ENCODE measurements around the gene ITPRIPL2.

Gene ITPRIPL2

DNA sequence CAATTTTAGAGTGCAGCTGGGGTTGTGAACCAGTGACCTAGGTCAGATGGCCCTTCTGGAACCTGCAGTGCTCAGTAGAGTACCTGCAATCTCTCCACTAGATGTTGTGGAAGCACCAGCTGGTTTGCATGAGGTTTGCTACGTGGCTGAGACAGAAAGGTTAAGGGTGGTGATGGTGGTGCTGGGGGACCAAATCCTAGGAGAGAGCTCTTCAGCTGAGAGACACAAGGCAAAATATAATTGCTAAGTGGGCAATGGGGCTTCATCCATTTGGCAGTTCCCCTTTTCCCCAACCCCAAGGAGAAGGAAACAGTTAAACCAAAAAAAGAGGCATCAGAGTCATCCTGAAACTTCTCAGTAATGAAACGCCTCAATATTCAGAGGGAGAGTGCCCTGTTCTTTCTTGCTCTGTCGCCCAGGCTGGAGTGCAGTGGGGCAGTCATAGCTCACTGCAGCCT, 13.9 kb downstream of the ITPRIPL2 start:
- H3K9me2 ChIP-seq (replicated peaks; ENCODE audit: low read depth, low read length): no peaks in the 10 kb centered on the region
- no peaks in the 10 kb centered on the region for H3K27me3 ChIP-seq (ENCODE audit: insufficient read depth, low read length, poor library complexity, severe bottlenecking)
- H3K9ac ChIP-seq (ENCODE audit: low read depth, low read length, poor library complexity, severe bottlenecking): no peak overlapping the region
- H3K4me1 ChIP-seq (ENCODE audit: insufficient read depth, low read length, poor library complexity, severe bottlenecking): peaks cover 13% of the 10 kb centered on the region
- TF ChIP-seq, protein P1, sequence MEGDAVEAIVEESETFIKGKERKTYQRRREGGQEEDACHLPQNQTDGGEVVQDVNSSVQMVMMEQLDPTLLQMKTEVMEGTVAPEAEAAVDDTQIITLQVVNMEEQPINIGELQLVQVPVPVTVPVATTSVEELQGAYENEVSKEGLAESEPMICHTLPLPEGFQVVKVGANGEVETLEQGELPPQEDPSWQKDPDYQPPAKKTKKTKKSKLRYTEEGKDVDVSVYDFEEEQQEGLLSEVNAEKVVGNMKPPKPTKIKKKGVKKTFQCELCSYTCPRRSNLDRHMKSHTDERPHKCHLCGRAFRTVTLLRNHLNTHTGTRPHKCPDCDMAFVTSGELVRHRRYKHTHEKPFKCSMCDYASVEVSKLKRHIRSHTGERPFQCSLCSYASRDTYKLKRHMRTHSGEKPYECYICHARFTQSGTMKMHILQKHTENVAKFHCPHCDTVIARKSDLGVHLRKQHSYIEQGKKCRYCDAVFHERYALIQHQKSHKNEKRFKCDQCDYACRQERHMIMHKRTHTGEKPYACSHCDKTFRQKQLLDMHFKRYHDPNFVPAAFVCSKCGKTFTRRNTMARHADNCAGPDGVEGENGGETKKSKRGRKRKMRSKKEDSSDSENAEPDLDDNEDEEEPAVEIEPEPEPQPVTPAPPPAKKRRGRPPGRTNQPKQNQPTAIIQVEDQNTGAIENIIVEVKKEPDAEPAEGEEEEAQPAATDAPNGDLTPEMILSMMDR (conservative IDR thresholded peaks at IDR 0.05; ENCODE audit: low read length): no peak
- TF ChIP-seq EZH2phosphoT487 (IDR thresholded peaks at IDR 0.05; ENCODE audit: borderline replicate concordance): no peak
- no peaks in the 10 kb centered on the region for H3K36me3 ChIP-seq (ENCODE audit: insufficient read depth, low read length)
- H3K4me3 ChIP-seq (ENCODE audit: low read length, poor library complexity, severe bottlenecking): no peak overlapping the region
- no peaks in the 10 kb centered on the region for H3F3A ChIP-seq (ENCODE audit: low read depth)
- H2AFZ ChIP-seq (ENCODE audit: low read length): no peak overlapping the region
- H3K9me3 ChIP-seq (ENCODE audit: insufficient read depth, low read depth, low read length): 0 out of 2 replicates have a peak, but pooled peaks cover 4% of the 10 kb centered on the region
- no peak overlapping the region for H3K4me2 ChIP-seq (ENCODE audit: low read depth, low read length, poor library complexity, severe bottlenecking)
- H4K20me1 ChIP-seq (ENCODE audit: insufficient read depth, low read length, poor library complexity, severe bottlenecking): no peaks in the 10 kb centered on the region
- H3K79me2 ChIP-seq (ENCODE audit: insufficient read depth, low read length): no peaks in the 10 kb centered on the region

DNA sequence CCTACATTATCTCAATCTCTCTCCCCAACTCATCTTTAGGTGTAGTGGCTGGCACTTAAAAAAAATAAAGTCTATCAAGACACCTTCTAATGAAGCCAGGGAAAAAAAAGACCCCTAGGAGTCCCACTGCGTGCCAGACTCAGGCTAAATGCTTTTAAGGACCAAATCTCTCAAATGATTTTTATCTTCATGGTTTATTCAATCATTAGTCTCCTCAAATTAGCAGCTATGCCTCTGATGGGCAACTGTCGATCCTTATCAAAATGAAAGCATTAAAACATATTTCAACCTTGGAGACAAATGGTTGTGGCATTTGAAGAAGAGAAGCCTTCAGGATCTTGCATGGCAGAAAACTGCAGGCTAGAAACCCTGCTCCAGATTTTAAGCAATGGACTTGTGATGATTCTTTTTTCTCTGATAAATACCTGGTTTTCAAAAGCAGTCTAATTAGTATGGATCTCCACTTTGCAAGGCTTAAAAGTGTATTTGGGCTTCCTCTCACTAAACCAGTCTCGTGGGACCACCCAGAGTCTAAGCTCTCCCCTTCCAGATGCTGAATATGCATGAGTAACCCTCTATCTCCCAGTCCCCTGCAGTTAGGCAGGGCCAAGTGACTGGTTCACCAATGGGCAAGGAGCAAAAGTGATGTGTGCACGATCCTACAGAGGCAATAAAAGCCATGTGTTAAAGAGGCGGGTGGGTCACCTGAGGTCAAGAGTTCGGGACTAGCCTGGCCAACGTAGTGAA, 14.9 kb downstream of the ITPRIPL2 start:
- Histone ChIP-seq H3K79me2 (ENCODE audit: insufficient read depth, low read length) (no peaks in the 10 kb centered on the region), H4K20me1 (ENCODE audit: insufficient read depth, low read length, poor library complexity, severe bottlenecking) (no peaks in the 10 kb centered on the region), H3K27me3 (ENCODE audit: insufficient read depth, low read length, poor library complexity, severe bottlenecking) (no peaks in the 10 kb centered on the region), H3K4me3 (ENCODE audit: low read length, poor library complexity, severe bottlenecking) (no peak overlapping the region), H3K4me2 (ENCODE audit: low read depth, low read length, poor library complexity, severe bottlenecking) (no peak overlapping the region), H3K4me1 (ENCODE audit: insufficient read depth, low read length, poor library complexity, severe bottlenecking) (peaks cover 13% of the 10 kb centered on the region), H3K9me2 (replicated peaks; ENCODE audit: low read depth, low read length) (no peaks in the 10 kb centered on the region), H3K36me3 (ENCODE audit: insufficient read depth, low read length) (no peaks in the 10 kb centered on the region), H3K9me3 (ENCODE audit: insufficient read depth, low read depth, low read length) (0 out of 2 replicates have a peak, but pooled peaks cover 4% of the 10 kb centered on the region), H3F3A (ENCODE audit: low read depth) (no peaks in the 10 kb centered on the region), H2AFZ (ENCODE audit: low read length) (no peak overlapping the region), H3K9ac (ENCODE audit: low read depth, low read length, poor library complexity, severe bottlenecking) (no peak overlapping the region)
- TF ChIP-seq, protein P1 (conservative IDR thresholded peaks at IDR 0.05; ENCODE audit: low read length): no peak
- TF ChIP-seq EZH2phosphoT487 (IDR thresholded peaks at IDR 0.05; ENCODE audit: borderline replicate concordance): no peak

DNA sequence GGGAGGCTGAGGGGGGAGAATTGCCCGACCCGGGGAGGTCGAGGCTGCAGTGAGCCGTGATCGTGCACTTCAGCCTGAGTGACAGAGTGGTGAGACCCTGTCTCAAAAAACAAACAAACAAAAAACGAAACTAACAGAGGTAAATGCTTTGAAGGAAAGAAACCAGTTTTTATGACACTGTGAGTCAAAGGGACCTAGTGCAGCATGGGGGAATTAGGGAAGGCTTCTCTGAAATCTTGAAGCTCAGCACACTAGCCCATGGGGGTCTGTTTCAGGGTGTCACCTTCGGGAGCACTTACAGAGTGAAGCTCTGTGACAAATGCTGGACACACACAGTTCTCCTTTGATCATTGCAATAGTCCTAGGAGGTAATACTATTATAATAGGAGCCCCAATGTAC, 16.6 kb downstream of the ITPRIPL2 start:
- H3K4me1 ChIP-seq (ENCODE audit: insufficient read depth, low read length, poor library complexity, severe bottlenecking): peaks cover 13% of the 10 kb centered on the region
- H3K4me3 ChIP-seq (ENCODE audit: low read length, poor library complexity, severe bottlenecking): no peak overlapping the region
- no peaks in the 10 kb centered on the region for H3K36me3 ChIP-seq (ENCODE audit: insufficient read depth, low read length)
- H4K20me1 ChIP-seq (ENCODE audit: insufficient read depth, low read length, poor library complexity, severe bottlenecking): no peaks in the 10 kb centered on the region
- H3K27me3 ChIP-seq (ENCODE audit: insufficient read depth, low read length, poor library complexity, severe bottlenecking): no peaks in the 10 kb centered on the region
- no peaks in the 10 kb centered on the region for H3F3A ChIP-seq (ENCODE audit: low read depth)
- H3K9me2 ChIP-seq (replicated peaks; ENCODE audit: low read depth, low read length): no peaks in the 10 kb centered on the region
- H3K4me2 ChIP-seq (ENCODE audit: low read depth, low read length, poor library complexity, severe bottlenecking): peak overlapping the region; percentile 42
- H2AFZ ChIP-seq (ENCODE audit: low read length): no peak overlapping the region
- H3K9ac ChIP-seq (ENCODE audit: low read depth, low read length, poor library complexity, severe bottlenecking): no peak overlapping the region
- 0 out of 2 replicates have a peak, but pooled peaks cover 3% of the 10 kb centered on the region for H3K9me3 ChIP-seq (ENCODE audit: insufficient read depth, low read depth, low read length)
- TF ChIP-seq, protein P1 (conservative IDR thresholded peaks at IDR 0.05; ENCODE audit: low read length): no peak
- no peak for TF ChIP-seq EZH2phosphoT487 (IDR thresholded peaks at IDR 0.05; ENCODE audit: borderline replicate concordance)
- no peaks in the 10 kb centered on the region for H3K79me2 ChIP-seq (ENCODE audit: insufficient read depth, low read length)

Data from Loucy (cell line).